GM12892 (cell line): Measurements from ENCODE around the gene IRAK3.
A peak's percentile ranks its signal among the peaks of the same experiment; 100 is the strongest.
"Not testable (repeated sequence)": the region's sequence is repeated elsewhere in the genome, so short reads cannot be mapped to it uniquely, and the experiment has no call there.

Experiments used
- POLR2A ChIP-seq: IDR thresholded peaks from 2 replicates; pipeline ENCODE4 v1.6.1; 2011; ENCODE audit warnings: low read depth, low read length, control low read depth
- POLR2AphosphoS5 ChIP-seq: IDR thresholded peaks from 2 replicates; pipeline ENCODE4 v1.6.1; 2011; ENCODE audit warnings: low read depth, low read length, control low read depth
- TAF1 ChIP-seq: IDR thresholded peaks from 2 replicates; pipeline ENCODE4 v1.6.1; 2011; ENCODE audit warnings: low read depth, mild to moderate bottlenecking, control low read depth, low read length, borderline replicate concordance

DNA sequence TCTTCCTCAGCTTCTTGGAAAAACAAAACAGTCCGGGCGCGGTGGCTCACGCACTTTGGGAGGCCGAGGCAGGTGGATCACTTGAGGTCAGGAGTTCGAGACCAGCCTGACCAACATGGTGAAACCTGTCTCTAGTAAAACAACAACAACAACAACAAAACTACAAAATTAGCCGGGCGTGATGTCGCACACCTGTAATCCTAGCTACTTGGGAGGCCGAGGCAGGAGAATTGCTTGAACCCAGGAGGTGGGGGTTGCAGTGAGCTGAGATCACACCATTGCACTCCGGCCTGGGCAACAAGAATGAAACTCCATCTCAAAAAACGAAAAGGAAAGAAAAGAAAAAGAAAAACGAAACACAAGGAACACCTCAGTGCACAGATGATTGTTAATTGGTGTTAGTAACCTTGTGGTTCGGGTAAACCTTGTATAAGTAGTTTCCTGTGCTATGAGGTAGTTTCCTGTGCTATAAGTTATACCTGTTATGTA lies 114.3 kb downstream of the IRAK3 start:
- not testable (repeated sequence) for TF ChIP-seq POLR2AphosphoS5, TAF1
- peak; percentile 24; the same call in 1 of the 2 replicates for TF ChIP-seq POLR2A
